ENCODE results near the gene AP1G2.

The AP1G2 gene

GRCh38 chr14:23548351-23549318 lies 19.0 kb downstream of the AP1G2 start:
- Histone ChIP-seq H3K4me3 (replicated peaks; ENCODE audit: insufficient read depth, low read length) (no peak overlapping the region), H3K27ac (replicated peaks) (no peak overlapping the region), H3K27me3 (ENCODE audit: insufficient read depth, poor library complexity, severe bottlenecking) (no peaks in the 10 kb centered on the region)
- TF ChIP-seq CTCF (IDR thresholded peaks at IDR 0.05; ENCODE audit: insufficient read depth, low read length) (no peak), REST (IDR thresholded peaks at IDR 0.05; ENCODE audit: insufficient replicate concordance, low read depth) (no peak), GABPA (IDR thresholded peaks at IDR 0.05; ENCODE audit: low read depth) (no peak)
- DNase-seq (ENCODE audit: low read depth in 1 of 2, low spot score in 1 of 2): no peak

GRCh38 chr14:23547924-23548323 lies 19.7 kb downstream of the AP1G2 start:
- H3K27me3 ChIP-seq (ENCODE audit: insufficient read depth, poor library complexity, severe bottlenecking): no peaks in the 10 kb centered on the region
- TF ChIP-seq REST (IDR thresholded peaks at IDR 0.05; ENCODE audit: insufficient replicate concordance, low read depth) (no peak), SPI1 (IDR thresholded peaks at IDR 0.05; ENCODE audit: borderline replicate concordance, low read depth) (no peak), CTCF (IDR thresholded peaks at IDR 0.05; ENCODE audit: insufficient read depth, low read length) (no peak), GABPA (IDR thresholded peaks at IDR 0.05; ENCODE audit: low read depth) (no peak), POLR2AphosphoS5 (IDR thresholded peaks at IDR 0.05; ENCODE audit: low read depth) (no peak)
- H3K4me3 ChIP-seq (replicated peaks; ENCODE audit: insufficient read depth, low read length): no peak overlapping the region
- no peak overlapping the region for H3K27ac ChIP-seq (replicated peaks)
- no peak for DNase-seq (ENCODE audit: low read depth in 1 of 2, low spot score in 1 of 2)

GRCh38 chr14:23546450-23547035 lies 21.0 kb downstream of the AP1G2 start:
- Histone ChIP-seq H3K27ac (replicated peaks) (no peak overlapping the region), H3K4me3 (replicated peaks; ENCODE audit: insufficient read depth, low read length) (no peak overlapping the region), H3K27me3 (ENCODE audit: insufficient read depth, poor library complexity, severe bottlenecking) (no peaks in the 10 kb centered on the region)
- TF ChIP-seq SPI1 (IDR thresholded peaks at IDR 0.05; ENCODE audit: borderline replicate concordance, low read depth) (no peak), GABPA (IDR thresholded peaks at IDR 0.05; ENCODE audit: low read depth) (no peak), POLR2AphosphoS5 (IDR thresholded peaks at IDR 0.05; ENCODE audit: low read depth) (no peak), REST (IDR thresholded peaks at IDR 0.05; ENCODE audit: insufficient replicate concordance, low read depth) (no peak), CTCF (IDR thresholded peaks at IDR 0.05; ENCODE audit: insufficient read depth, low read length) (no peak)
- DNase-seq (ENCODE audit: low read depth in 1 of 2, low spot score in 1 of 2): no peak
